ENCODE results near the gene KCNAB1. TPM values are rescaled to one million over a fixed set of nuclear protein-coding genes. Genes with fewer than 3 reads are reported as not detected.

Gene KCNAB1
- total and polyA plus RNA-seq, 2 of the 8 experiments (the other 6 are each of a cell fraction or from before 2014, with no cell fraction given), result 0.51 to 2.3 TPM

DNA sequence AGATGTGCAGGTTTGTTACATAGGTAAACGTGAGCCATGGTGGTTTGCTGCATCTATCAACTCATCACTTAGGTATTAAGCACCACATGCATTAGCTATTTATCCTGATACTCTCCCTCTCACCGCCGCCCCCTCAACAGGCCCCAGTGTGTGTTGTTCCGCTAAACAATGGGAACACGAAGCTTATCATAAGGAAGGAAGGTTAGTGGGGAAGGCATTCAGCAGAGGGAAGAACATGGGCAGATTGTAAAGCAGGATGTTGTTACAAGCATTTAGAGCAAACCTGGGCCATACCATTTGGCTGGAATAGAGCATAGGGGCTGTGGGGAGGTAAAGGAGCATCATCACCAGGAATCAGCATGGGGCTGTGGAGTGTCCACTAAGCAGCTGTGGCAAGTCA is 322.7 kb downstream of the KCNAB1 start (continued):
- TF ChIP-seq CBX8 (IDR thresholded peaks at IDR 0.05; ENCODE audit: borderline replicate concordance, low read depth, low read length) (no peak), CREB1 (IDR thresholded peaks at IDR 0.05) (no peak), TBP (IDR thresholded peaks at IDR 0.05; ENCODE audit: low read depth, low read length) (no peak), CHD2 (IDR thresholded peaks at IDR 0.05; ENCODE audit: low read length) (no peak), POLR2A (IDR thresholded peaks at IDR 0.05; ENCODE audit: control extremely low read depth in 1 of 2, low read depth in 2 of 2, low read length in 2 of 2) (no peak), NANOG (IDR thresholded peaks at IDR 0.05; ENCODE audit: insufficient read depth, low read depth, low read length, poor library complexity, severe bottlenecking) (no peak), CEBPB (IDR thresholded peaks at IDR 0.05; ENCODE audit: low read depth, low read length) (no peak), BCL11A (IDR thresholded peaks at IDR 0.05; ENCODE audit: low read depth in 2 of 2, low read length in 2 of 2) (no peak)

All from H1 (cell line).